Body of pancreas (tissue), 4 donors: ENCODE data around the gene MYH11. TPM values are rescaled to one million over a fixed set of nuclear protein-coding genes. Genes with fewer than 3 reads are reported as not detected.
"Not testable (repeated sequence)": the region's sequence is repeated elsewhere in the genome, so short reads cannot be mapped to it uniquely, and the experiment has no call there.

Experiments used
- ATAC-seq: fragments of 150-250 bp; one replicate; pipeline ENCODE4 v1.9.1; 2016
- DNase-seq, 4 donors: peaks; one replicate each; pipeline ENCODE4 v3.0.0-alpha.2; 2019
- H3K27ac ChIP-seq, 4 donors: fragments of 200-600 bp; sonication (generic); 1 replicate in 3 of 4; 2 replicates in 1 of 4; pipeline versions ENCODE4 v1.5.1 to v1.6.1; 2016 to 2019; ENCODE audit warnings: mild to moderate bottlenecking in 1 of 4, mixed read lengths in 1 of 4, moderate library complexity in 1 of 4
- H3K27me3 ChIP-seq, 2 donors: fragments of 200-600 bp; sonication (generic); one replicate each; pipeline ENCODE4 v1.6.0; 2016; ENCODE audit warnings: mild to moderate bottlenecking in 1 of 2
- H3K36me3 ChIP-seq, 2 donors: fragments of 200-600 bp; sonication (generic); replicated peaks in 1 of 2; 2 replicates each; pipeline ENCODE4 v1.5.1; 2016; ENCODE audit warnings: low read depth in 2 of 2; ENCODE audit not compliant: insufficient read depth in 1 of 2
- H3K4me1 ChIP-seq: fragments of 200-600 bp; sonication (generic); one replicate; pipeline ENCODE4 v1.6.0; 2016
- H3K4me3 ChIP-seq, 2 donors: fragments of 200-600 bp; sonication (generic); 1 replicate in 1 of 2; 2 replicates in 1 of 2; pipeline ENCODE4 v1.5.1; 2016 to 2019
- H3K9me3 ChIP-seq, 3 donors: fragments of 200-600 bp; sonication (generic); 1 replicate in 2 of 3; 2 replicates in 1 of 3; pipeline ENCODE4 v1.5.1; 2016
- CTCF ChIP-seq, 7 experiments: fragments of 450-650 bp in 4 of 7; fragments of 200-600 bp in 3 of 7; sonication (generic) in 3 of 7; IDR thresholded peaks; one replicate each; pipeline ENCODE4 v1.5.1; 2016 to 2019; ENCODE audit warnings: antibody characterized with exemption in 7 of 7
- POLR2A ChIP-seq, 3 donors: fragments of 450-650 bp; IDR thresholded peaks; one replicate each; pipeline ENCODE4 v1.6.1; 2016; ENCODE audit warnings: antibody characterized with exemption in 3 of 3, mild to moderate bottlenecking in 2 of 3
- WGBS, 2 donors: methylation state at CpG; one replicate each; pipeline ENCODE4 v1.1.5; 2017; 5-methylcytosine and 5-hydroxymethylcytosine counted together
- intact Hi-C: fragments of 100-400 bp; cut with DNase I; formaldehyde crosslinking; loops from one replicate; pipeline ENCODE4 v1.15.1; 2023
- total RNA-seq, 2 donors: library from RNA; depleted of rRNA; stranded (reverse); fragments of >200 nt; gene quantifications; one replicate each; pipeline ENCODE4 v1.1.0, GENCODE V29; 2016

The MYH11 gene
- total RNA-seq, 2 donors from 2014 or later = 14.2 to 19.7 TPM

DNA sequence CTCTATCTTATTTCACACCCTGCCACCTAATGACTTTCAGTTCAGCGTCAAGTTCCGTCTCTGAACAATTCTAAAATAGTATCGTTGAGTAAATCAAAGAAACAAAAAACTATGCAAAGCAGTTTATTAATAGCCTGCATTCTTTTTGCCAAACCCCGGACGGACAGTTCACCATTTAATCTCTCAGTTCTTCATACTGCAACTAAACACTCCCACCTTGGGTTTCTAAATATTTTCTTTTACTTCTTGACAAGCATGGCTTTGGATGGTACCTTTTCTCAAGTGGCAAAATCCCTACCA lies 1.2 kb downstream of the MYH11 start:
- ATAC-seq (no peak), DNase-seq (no peak)
- WGBS, 2 donors = 31 to 50% methylated on average over 5 of the region's 5 CpGs
- H3K27ac ChIP-seq = no peak overlapping the region
- H3K9me3 ChIP-seq = no peaks in the 10 kb centered on the region
- no peak for TF ChIP-seq CTCF (IDR thresholded peaks at IDR 0.05)
- TF ChIP-seq POLR2A (IDR thresholded peaks at IDR 0.05) = no peak
- H3K4me3 ChIP-seq = no peak overlapping the region
- H3K4me1 ChIP-seq = peaks cover 16% of the 10 kb centered on the region
- H3K36me3 ChIP-seq = no peaks in the 10 kb centered on the region
- H3K27me3 ChIP-seq = peaks cover 0 to 17% of the 10 kb centered on the region in 2 donors
- intact Hi-C loops = no loop called here

- H3K36me3 ChIP-seq = no peaks in the 10 kb centered on the region
- TF ChIP-seq POLR2A (IDR thresholded peaks at IDR 0.05) = no peak
- TF ChIP-seq CTCF (IDR thresholded peaks at IDR 0.05) = no peak
- 48% methylated on average over 15 of the region's 15 CpGs for WGBS, 2 donors
- no peak overlapping the region for H3K27ac ChIP-seq
- H3K4me1 ChIP-seq = peaks cover 16% of the 10 kb centered on the region
- no peaks in the 10 kb centered on the region for H3K9me3 ChIP-seq
- DNase-seq (no peak), ATAC-seq (no peak)
- no peak overlapping the region for H3K4me3 ChIP-seq
- intact Hi-C loops = no loop called here
- H3K27me3 ChIP-seq = peaks cover 0 to 17% of the 10 kb centered on the region in 2 donors
These were observed 1.7 kb downstream of the MYH11 start for GRCh38 chr16:15854906-15855703.

DNA sequence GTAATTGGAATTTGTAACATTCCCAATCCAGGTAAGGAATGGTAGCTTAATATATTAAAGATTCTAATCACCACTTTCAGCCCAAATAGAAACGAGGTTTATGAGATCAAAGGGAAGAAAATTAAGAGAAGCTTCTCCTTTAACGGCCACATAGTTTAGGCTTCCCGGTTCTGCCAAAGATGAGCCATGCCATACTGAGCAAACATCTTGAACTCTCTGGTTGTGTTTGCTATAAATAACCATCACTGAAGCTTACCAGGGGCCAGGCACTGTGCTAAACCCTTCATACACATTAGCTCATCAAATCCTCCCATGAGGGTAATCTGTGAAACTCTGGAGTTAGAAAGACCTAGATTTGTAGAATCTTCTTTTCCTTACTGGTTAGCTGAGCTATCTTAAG lies 2.8 kb downstream of the MYH11 start:
- H3K27ac ChIP-seq = no peak overlapping the region
- H3K36me3 ChIP-seq = no peaks in the 10 kb centered on the region
- H3K9me3 ChIP-seq = no peaks in the 10 kb centered on the region
- peaks cover 0 to 17% of the 10 kb centered on the region in 2 donors for H3K27me3 ChIP-seq
- WGBS, 2 donors = 39 to 59% methylated on average over 3 of the region's 3 CpGs
- intact Hi-C loops = no loop called here
- ATAC-seq = no peak
- TF ChIP-seq CTCF (IDR thresholded peaks at IDR 0.05) = no peak
- TF ChIP-seq POLR2A (IDR thresholded peaks at IDR 0.05) = no peak
- no peak overlapping the region for H3K4me3 ChIP-seq
- DNase-seq = no peak
- H3K4me1 ChIP-seq = peaks cover 16% of the 10 kb centered on the region

- H3K27ac ChIP-seq = no peak overlapping the region
- ATAC-seq = no peak
These were observed 3.8 kb downstream of the MYH11 start for GRCh38 chr16:15853021-15853420.

DNA sequence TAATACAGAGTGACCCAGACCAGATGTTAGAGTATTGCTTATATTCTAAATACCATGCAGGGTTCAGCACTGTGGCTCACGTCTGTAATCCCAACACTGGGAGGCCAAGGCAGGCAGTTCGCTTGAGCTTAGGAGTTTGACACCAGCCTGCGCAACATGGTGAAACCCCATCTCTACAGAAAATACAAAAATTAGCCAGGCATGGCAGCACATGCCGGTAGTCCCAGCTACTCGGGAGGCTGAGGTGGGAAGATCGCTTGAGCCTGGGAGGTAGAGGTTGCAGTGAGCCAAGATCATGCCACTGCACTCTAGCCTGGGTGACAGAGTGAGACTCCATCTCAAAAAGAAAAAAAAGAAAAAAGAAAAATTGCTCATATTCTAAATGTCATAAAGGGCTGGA lies 6.3 kb downstream of the MYH11 start:
- intact Hi-C loops, H3K27me3 ChIP-seq, H3K4me3 ChIP-seq, H3K4me1 ChIP-seq, H3K9me3 ChIP-seq, DNase-seq, H3K36me3 ChIP-seq, ATAC-seq, H3K27ac ChIP-seq: not testable (repeated sequence)
- 89 to 99% methylated on average over 6 of the region's 6 CpGs for WGBS, 2 donors

More at GRCh38 chr16:15853021-15853420, 3.8 kb downstream of the MYH11 start:
- Histone ChIP-seq H3K27me3 (peaks cover 0 to 13% of the 10 kb centered on the region in 2 donors), H3K36me3 (no peaks in the 10 kb centered on the region), H3K4me3 (no peak overlapping the region), H3K4me1 (peaks cover 12% of the 10 kb centered on the region), H3K9me3 (no peaks in the 10 kb centered on the region)
- 73 to 80% methylated on average over 4 of the region's 4 CpGs for WGBS, 2 donors
- no peak for TF ChIP-seq POLR2A (IDR thresholded peaks at IDR 0.05)
- TF ChIP-seq CTCF (IDR thresholded peaks at IDR 0.05) = no peak
- DNase-seq = no peak
- intact Hi-C loops = no loop called here
